OCI-LY3 (cell line): Measurements from ENCODE around the gene TCP11.

Source experiments
- H2AFZ ChIP-seq: fragments of 200-600, 300-600 bp; shearing (Covaris generic); 2 replicates; pipeline ENCODE4 v1.6.0; 2014; ENCODE audit warnings: antibody characterized with exemption, low read depth, low read length
- H3K27ac ChIP-seq: fragments of 200-600, 300-600 bp; sonication (generic); 2 replicates; pipeline ENCODE4 v1.5.1; 2014; ENCODE audit warnings: mild to moderate bottlenecking, low read length, moderate library complexity, mixed read lengths
- H3K27me3 ChIP-seq: fragments of 200-600, 300-600 bp; sonication (generic); 2 replicates; pipeline ENCODE4 v1.6.1; 2014; ENCODE audit warnings: low read depth, low read length, mixed read lengths
- H3K36me3 ChIP-seq: fragments of 200-600, 300-600 bp; sonication (generic); replicated peaks from 2 replicates; pipeline ENCODE3; 2014; ENCODE audit warnings: low read depth, low read length, mixed read lengths
- H3K4me1 ChIP-seq: fragments of 300-600, 200-600 bp; sonication (generic); 2 replicates; pipeline ENCODE4 v1.6.1; 2014; ENCODE audit warnings: low read length, mixed read lengths
- H3K4me2 ChIP-seq: fragments of 200-600, 300-600 bp; sonication (generic); 2 replicates; pipeline ENCODE4 v1.6.1; 2014; ENCODE audit warnings: low read length, mixed read lengths
- H3K4me3 ChIP-seq: fragments of 300-600, 200-600 bp; sonication (generic); 2 replicates; pipeline ENCODE4 v1.5.1; 2014; ENCODE audit warnings: antibody characterized with exemption, mild to moderate bottlenecking, low read length, moderate library complexity
- H3K79me2 ChIP-seq: fragments of 300-600, 200-600 bp; shearing (Covaris generic); 2 replicates; pipeline ENCODE4 v1.6.1; 2014; ENCODE audit warnings: mild to moderate bottlenecking, low read length, mixed read lengths
- H3K9ac ChIP-seq: fragments of 300-600, 200-600 bp; shearing (Covaris generic); 2 replicates; pipeline ENCODE4 v1.6.0; 2014; ENCODE audit warnings: mild to moderate bottlenecking, low read length, moderate library complexity
- H3K9me3 ChIP-seq: fragments of 200-600, 300-600 bp; shearing (Covaris generic); 2 replicates; pipeline ENCODE4 v1.6.1; 2014; ENCODE audit warnings: low read length, mixed read lengths; ENCODE audit not compliant: insufficient read depth
- H4K20me1 ChIP-seq: fragments of 200-600, 300-600 bp; sonication (generic); 2 replicates; pipeline ENCODE4 v1.6.1; 2016; ENCODE audit warnings: low read length, mixed read lengths; ENCODE audit not compliant: insufficient read depth
- EZH2phosphoT487 ChIP-seq: fragments of 200-600 bp; shearing (Covaris generic); IDR thresholded peaks from 2 replicates; pipeline ENCODE4 v1.6.1; 2018; ENCODE audit warnings: antibody characterized with exemption, mixed run types, low read depth
- TF ChIP-seq, protein P1 (sequence below): fragments of 200-600, 300-600 bp; sonication (generic); IDR thresholded peaks from 2 replicates; pipeline ENCODE4 v1.5.1; 2014; ENCODE audit warnings: antibody characterized with exemption, low read length, low read depth

The TCP11 gene

DNA sequence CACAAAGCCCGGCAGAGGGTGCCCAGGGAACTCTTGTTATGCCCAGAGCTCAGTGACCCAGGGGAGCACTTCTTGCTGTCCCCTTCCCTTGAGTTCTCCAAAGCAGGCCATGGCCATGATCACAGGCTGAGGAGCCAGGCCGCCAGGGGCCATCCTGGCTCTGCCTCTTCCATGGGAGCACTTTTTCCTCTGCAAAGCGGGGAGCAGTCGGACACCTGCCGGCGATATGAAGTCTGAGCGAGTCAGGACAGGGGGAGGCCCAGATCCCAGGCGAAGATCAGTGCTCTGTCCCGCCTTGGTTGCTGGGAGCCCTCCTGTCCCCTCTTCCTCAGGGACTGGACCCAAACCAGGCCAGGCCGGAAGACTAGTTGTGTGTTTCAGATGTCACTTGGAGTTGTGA lies 67.9 kb downstream of the TCP11 start:
- no peaks in the 10 kb centered on the region for H3K9me3 ChIP-seq
- no peak overlapping the region for H3K9ac ChIP-seq
- no peaks in the 10 kb centered on the region for H4K20me1 ChIP-seq
- no peak overlapping the region for H3K4me2 ChIP-seq
- no peaks in the 10 kb centered on the region for H3K36me3 ChIP-seq
- no peaks in the 10 kb centered on the region for H3K27me3 ChIP-seq
- no peak overlapping the region for H3K4me3 ChIP-seq
- H2AFZ ChIP-seq = no peak overlapping the region
- no peak for TF ChIP-seq EZH2phosphoT487
- TF ChIP-seq, protein P1, sequence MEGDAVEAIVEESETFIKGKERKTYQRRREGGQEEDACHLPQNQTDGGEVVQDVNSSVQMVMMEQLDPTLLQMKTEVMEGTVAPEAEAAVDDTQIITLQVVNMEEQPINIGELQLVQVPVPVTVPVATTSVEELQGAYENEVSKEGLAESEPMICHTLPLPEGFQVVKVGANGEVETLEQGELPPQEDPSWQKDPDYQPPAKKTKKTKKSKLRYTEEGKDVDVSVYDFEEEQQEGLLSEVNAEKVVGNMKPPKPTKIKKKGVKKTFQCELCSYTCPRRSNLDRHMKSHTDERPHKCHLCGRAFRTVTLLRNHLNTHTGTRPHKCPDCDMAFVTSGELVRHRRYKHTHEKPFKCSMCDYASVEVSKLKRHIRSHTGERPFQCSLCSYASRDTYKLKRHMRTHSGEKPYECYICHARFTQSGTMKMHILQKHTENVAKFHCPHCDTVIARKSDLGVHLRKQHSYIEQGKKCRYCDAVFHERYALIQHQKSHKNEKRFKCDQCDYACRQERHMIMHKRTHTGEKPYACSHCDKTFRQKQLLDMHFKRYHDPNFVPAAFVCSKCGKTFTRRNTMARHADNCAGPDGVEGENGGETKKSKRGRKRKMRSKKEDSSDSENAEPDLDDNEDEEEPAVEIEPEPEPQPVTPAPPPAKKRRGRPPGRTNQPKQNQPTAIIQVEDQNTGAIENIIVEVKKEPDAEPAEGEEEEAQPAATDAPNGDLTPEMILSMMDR = no peak
- H3K79me2 ChIP-seq = no peaks in the 10 kb centered on the region
- H3K4me1 ChIP-seq = no peaks in the 10 kb centered on the region
- no peak overlapping the region for H3K27ac ChIP-seq

GRCh38 chr6:35072698-35073055 lies 68.5 kb downstream of the TCP11 start:
- Histone ChIP-seq H3K4me1 (no peaks in the 10 kb centered on the region), H4K20me1 (no peaks in the 10 kb centered on the region), H3K79me2 (no peaks in the 10 kb centered on the region), H2AFZ (no peak overlapping the region), H3K9ac (no peak overlapping the region), H3K27ac (no peak overlapping the region), H3K4me2 (no peak overlapping the region), H3K27me3 (no peaks in the 10 kb centered on the region), H3K9me3 (no peaks in the 10 kb centered on the region), H3K4me3 (no peak overlapping the region), H3K36me3 (no peaks in the 10 kb centered on the region)
- TF ChIP-seq EZH2phosphoT487 = no peak
- TF ChIP-seq, protein P1 = no peak

GRCh38 chr6:35072051-35072697 lies 69.0 kb downstream of the TCP11 start:
- Histone ChIP-seq H3K27me3 (no peaks in the 10 kb centered on the region), H3K4me3 (no peak overlapping the region), H3K27ac (no peak overlapping the region), H3K9ac (no peak overlapping the region), H3K4me1 (peaks cover 3% of the 10 kb centered on the region), H3K4me2 (no peak overlapping the region), H3K9me3 (no peaks in the 10 kb centered on the region), H3K36me3 (no peaks in the 10 kb centered on the region), H2AFZ (no peak overlapping the region), H4K20me1 (no peaks in the 10 kb centered on the region), H3K79me2 (no peaks in the 10 kb centered on the region)
- TF ChIP-seq EZH2phosphoT487 = no peak
- TF ChIP-seq, protein P1 = no peak

GRCh38 chr6:35071347-35071994 lies 69.7 kb downstream of the TCP11 start:
- Histone ChIP-seq H3K79me2 (no peaks in the 10 kb centered on the region), H3K4me2 (no peak overlapping the region), H3K4me1 (peaks cover 10% of the 10 kb centered on the region), H3K27ac (no peak overlapping the region), H2AFZ (no peak overlapping the region), H3K36me3 (no peaks in the 10 kb centered on the region), H3K27me3 (no peaks in the 10 kb centered on the region), H3K9ac (no peak overlapping the region), H4K20me1 (no peaks in the 10 kb centered on the region), H3K9me3 (no peaks in the 10 kb centered on the region), H3K4me3 (no peak overlapping the region)
- no peak for TF ChIP-seq EZH2phosphoT487
- TF ChIP-seq, protein P1 = no peak
